SK-MEL-5 (cell line): ENCODE data around the gene CD274. TPM values are rescaled to one million over a fixed set of nuclear protein-coding genes. Genes with fewer than 3 reads are reported as not detected.
"Not testable (repeated sequence)": the region's sequence is repeated elsewhere in the genome, so short reads cannot be mapped to it uniquely, and the experiment has no call there.

Experiments used
- DNase-seq: peaks from one replicate; pipeline ENCODE4 v3.0.0-alpha.2; 2016; ENCODE audit warnings: low read depth, low spot score
- in situ Hi-C: cut with HindIII; loops from 2 replicates; pipeline ENCODE4 v1.10.0; 2016; ENCODE audit warnings: low sequenced_read_pairs, high pct_unique_total_duplicates, low pct_unique_long_range_greater_than_20kb
- total RNA-seq: library from RNA; depleted of rRNA; stranded (reverse); fragments of >200 nt; shearing (Covaris generic); gene quantifications from 2 replicates; pipeline ENCODE4 v1.2.3, GENCODE V29; 2014

Gene CD274
- total RNA-seq, 1 experiment from 2014 or later, result 3.8 TPM

GRCh38 chr9:5435912-5436311, 14.4 kb upstream of the CD274 start:
- in situ Hi-C loops, result no loop called here
- no peak for DNase-seq

DNA sequence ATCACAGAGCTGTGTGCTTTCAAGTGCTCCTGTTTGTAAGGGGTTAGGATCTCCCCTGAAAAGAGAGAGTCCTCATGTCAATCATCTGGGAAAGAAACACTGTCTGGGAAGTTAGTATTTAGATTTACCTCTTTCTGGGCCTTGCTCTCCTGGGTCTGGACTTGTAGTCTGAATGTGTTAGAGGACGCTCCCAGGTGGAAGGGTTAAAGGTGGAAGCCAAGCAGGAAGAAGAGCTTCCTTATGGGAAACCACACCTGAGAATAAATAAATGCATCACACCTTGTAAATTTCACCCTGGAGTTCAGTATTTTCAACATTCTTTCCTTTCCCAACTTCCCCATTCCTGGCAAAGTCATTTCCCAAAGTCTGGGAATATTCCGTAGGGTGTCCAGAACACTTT, 13.9 kb upstream of the CD274 start:
- in situ Hi-C loops, result no loop called here
- no peak for DNase-seq

- in situ Hi-C loops, result no loop called here
- peak; percentile 94 for DNase-seq
Measured at GRCh38 chr9:5437254-5438216, 12.8 kb upstream of the CD274 start, which contains the start of gene PLGRKT. Gene PLGRKT (minus strand): TSS chr9:5437925. CDS start chr9:5431977, 5,948 bp downstream.

DNA sequence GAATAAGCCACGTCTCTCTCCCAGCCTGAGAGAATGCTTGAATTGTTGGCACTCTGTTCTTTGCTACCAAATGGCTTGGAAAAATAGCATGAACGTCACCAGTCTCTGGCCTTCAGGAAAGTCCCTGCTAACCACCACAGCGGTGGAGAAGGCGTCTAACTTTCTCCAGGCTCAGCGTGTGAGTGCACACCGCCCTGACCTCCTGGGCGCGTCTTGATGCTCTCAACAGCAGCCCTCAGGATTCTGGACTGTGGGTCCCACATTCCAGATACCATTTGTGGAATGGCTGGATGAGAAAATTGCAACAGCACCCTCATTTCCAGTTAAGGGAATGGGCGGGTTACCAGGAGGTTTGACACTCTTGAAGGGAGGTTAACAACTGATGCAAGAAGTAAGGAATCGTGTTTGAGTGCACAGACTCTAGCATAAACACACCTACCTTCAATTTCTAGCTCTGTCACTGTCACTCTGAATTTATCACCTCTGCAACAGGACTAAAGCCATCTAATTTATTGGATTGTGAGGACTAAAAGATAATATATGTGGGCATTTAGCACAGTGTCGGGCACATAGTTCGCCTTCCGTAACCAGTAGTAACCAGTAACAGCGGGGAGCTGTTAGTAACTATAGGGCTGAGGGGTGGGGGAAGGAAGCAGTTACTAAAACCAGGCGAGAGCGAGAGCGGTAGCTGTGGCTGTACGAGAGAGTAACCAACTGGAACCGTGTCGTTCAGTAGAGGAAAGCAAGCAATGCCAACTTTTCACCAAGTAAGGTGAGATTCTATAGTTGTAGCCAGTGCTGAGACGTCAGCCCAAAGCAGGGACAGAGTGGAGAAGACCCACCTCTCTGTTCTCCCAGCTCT, 11.8 kb upstream of the CD274 start:
- no peak for DNase-seq
- in situ Hi-C loops, result no loop called here

- in situ Hi-C loops, result no loop called here
- no peak for DNase-seq
Measured at GRCh38 chr9:5440426-5440825, 9.9 kb upstream of the CD274 start.

- DNase-seq, result no peak
- in situ Hi-C loops, result no loop called here
Measured at GRCh38 chr9:5441043-5441442, 9.3 kb upstream of the CD274 start.

GRCh38 chr9:5442400-5443011, 7.8 kb upstream of the CD274 start:
- DNase-seq, result peak; percentile 77
- in situ Hi-C loops, result no loop called here

- peak; percentile 70 for DNase-seq
- in situ Hi-C loops, result no loop called here
Measured at GRCh38 chr9:5443850-5444249, 6.5 kb upstream of the CD274 start.

DNA sequence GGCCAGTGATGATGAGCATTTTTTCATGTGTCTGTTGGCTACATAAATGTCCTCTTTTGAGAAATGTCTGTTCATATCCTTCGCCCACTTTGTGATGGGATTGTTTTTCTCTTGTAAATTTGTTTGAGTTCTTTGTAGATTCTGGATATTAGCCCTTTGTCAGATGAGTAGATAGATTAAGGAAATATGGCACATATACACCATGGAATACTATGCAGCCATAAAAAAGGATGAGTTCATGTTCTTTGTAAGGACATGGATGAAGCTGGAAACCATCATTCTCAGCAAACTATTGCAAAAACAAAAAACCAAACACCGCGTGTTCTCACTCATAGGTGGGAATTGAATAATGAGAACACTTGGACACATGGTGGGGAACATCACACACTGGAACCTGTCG, 5.2 kb upstream of the CD274 start:
- DNase-seq, in situ Hi-C loops: not testable (repeated sequence)

DNA sequence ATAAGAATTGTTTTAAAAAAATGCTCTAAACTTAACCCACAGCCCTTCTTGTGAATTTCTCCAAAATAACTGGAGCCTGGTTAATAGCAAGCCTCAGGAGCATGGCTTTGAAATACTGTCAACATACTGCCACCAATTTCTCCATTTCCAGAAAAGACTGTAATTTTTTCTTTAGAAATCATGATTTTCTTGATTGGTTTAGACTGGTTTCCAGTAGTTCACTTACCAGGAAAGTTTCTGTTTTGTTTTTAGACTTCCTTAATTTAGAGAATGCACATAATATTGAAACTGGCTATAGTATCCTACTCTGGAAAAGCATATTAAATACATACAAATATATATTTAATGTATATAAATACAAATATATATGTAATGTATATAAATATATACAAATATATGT, 4.5 kb upstream of the CD274 start:
- in situ Hi-C loops, result no loop called here
- DNase-seq, result no peak

- DNase-seq, result peak; percentile 17
- in situ Hi-C loops, result no loop called here
Measured at GRCh38 chr9:5446451-5447236, 3.7 kb upstream of the CD274 start.

- no peak for DNase-seq
- in situ Hi-C loops, result no loop called here
Measured at GRCh38 chr9:5447337-5447736, 3.0 kb upstream of the CD274 start.

- no peak for DNase-seq
- in situ Hi-C loops, result no loop called here
Measured at GRCh38 chr9:5448016-5448415, 2.3 kb upstream of the CD274 start.

- no peak for DNase-seq
- in situ Hi-C loops, result no loop called here
Measured at GRCh38 chr9:5448461-5449435, 1.6 kb upstream of the CD274 start.

DNA sequence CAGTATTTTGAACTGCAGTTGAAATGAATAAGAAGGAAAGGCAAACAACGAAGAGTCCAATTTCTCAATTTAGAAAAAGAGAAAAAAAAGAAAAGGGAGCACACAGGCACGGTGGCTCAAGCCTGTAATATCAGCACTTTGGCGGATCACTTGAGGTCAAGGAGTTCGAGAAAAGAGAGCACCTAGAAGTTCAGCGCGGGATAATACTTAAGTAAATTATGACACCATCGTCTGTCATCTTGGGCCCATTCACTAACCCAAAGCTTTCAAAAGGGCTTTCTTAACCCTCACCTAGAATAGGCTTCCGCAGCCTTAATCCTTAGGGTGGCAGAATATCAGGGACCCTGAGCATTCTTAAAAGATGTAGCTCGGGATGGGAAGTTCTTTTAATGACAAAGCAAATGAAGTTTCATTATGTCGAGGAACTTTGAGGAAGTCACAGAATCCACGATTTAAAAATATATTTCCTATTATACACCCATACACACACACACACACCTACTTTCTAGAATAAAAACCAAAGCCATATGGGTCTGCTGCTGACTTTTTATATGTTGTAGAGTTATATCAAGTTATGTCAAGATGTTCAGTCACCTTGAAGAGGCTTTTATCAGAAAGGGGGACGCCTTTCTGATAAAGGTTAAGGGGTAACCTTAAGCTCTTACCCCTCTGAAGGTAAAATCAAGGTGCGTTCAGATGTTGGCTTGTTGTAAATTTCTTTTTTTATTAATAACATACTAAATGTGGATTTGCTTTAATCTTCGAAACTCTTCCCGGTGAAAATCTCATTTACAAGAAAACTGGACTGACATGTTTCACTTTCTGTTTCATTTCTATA, 602 bp upstream of the CD274 start:
- in situ Hi-C loops, result no loop called here
- DNase-seq, result no peak

DNA sequence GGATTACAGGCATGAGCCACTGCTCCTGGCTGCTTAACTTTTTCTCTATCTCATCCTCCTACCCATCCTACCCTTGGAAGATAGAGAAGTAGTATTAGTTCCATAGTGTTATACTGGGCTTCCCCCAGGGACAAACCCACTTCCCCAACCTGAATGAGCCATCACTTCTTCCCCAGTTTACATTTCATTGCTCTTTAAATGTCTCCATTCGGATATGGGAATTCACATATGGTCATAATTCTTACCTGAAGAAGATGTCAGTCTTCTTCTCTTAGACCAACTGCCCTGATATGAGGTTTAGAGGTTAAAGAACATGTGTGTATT, 1.9 kb downstream of the CD274 start:
- no peak for DNase-seq
- in situ Hi-C loops, result no loop called here
